IPS DF 6.9 (cell line): Measurements from ENCODE around the gene OR2T1.

Source experiments
- DNase-seq: peaks from one replicate; pipeline ENCODE4 v3.0.0-alpha.2; 2013; ENCODE audit warnings: low read depth, low spot score
- H3K27ac ChIP-seq: one replicate; pipeline ENCODE4 v1.5.1; 2013; ENCODE audit warnings: low read length, control low read depth
- H3K27me3 ChIP-seq: 2 replicates; pipeline ENCODE4 v1.6.1; 2013; ENCODE audit warnings: mild to moderate bottlenecking, low read length; ENCODE audit not compliant: control insufficient read depth, insufficient read depth
- H3K36me3 ChIP-seq: 2 replicates; pipeline ENCODE4 v1.6.1; 2013; ENCODE audit warnings: low read length; ENCODE audit not compliant: control insufficient read depth, insufficient read depth
- H3K4me1 ChIP-seq: 2 replicates; pipeline ENCODE4 v1.6.1; 2013; ENCODE audit warnings: low read length; ENCODE audit not compliant: control insufficient read depth, insufficient read depth
- H3K4me3 ChIP-seq: 2 replicates; pipeline ENCODE4 v1.5.1; 2013; ENCODE audit warnings: mild to moderate bottlenecking, low read length
- H3K9me3 ChIP-seq: 2 replicates; pipeline ENCODE4 v1.6.1; 2013; ENCODE audit warnings: low read length, inconsistent platforms; ENCODE audit not compliant: control insufficient read depth, insufficient read depth
- WGBS: extraction: QIAGEN DNeasy Blood & Tissue Kit; methylation state at CpG from one replicate; pipeline ENCODE4 v1.1.7; 2013; ENCODE audit warnings: mixed read lengths, missing lambda C conversion rate; ENCODE audit not compliant: insufficient read length, insufficient coverage; 5-methylcytosine and 5-hydroxymethylcytosine counted together

OR2T1 gene

DNA sequence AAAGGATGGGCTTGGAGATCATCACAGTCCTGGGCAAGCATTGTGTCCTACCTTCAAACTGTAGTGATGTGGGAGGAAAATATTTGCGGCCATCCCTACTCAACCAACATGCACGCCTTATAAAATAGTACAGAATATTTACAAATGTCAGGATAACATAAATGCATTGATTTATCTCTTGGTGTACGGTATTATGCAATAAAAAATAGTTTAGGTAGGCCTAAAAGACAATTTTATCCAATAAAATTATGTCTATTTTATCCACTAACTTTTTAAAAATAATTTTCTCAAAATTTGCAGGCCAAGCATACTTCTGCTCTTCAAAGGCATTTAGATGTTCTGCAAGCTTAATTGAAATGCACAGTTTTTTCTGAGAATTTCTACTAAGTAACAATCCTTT lies at the start of gene OR2T1:
Gene OR2T1 (plus strand): TSS at position 301 of the 400 bp plus-strand sequence. CDS start 3,100 bp downstream, outside the sequence.
- no peaks in the 10 kb centered on the region for H3K27me3 ChIP-seq
- no peaks in the 10 kb centered on the region for H3K36me3 ChIP-seq
- no peaks in the 10 kb centered on the region for H3K4me1 ChIP-seq
- no peak within 1 kb of the TSS for H3K27ac ChIP-seq
- no peak for DNase-seq
- no peak within 1 kb of the TSS for H3K4me3 ChIP-seq
- H3K9me3 ChIP-seq, result peaks cover 13% of the 10 kb centered on the region
- WGBS, result no CpG with 5 or more reads among the region's 3 CpGs

DNA sequence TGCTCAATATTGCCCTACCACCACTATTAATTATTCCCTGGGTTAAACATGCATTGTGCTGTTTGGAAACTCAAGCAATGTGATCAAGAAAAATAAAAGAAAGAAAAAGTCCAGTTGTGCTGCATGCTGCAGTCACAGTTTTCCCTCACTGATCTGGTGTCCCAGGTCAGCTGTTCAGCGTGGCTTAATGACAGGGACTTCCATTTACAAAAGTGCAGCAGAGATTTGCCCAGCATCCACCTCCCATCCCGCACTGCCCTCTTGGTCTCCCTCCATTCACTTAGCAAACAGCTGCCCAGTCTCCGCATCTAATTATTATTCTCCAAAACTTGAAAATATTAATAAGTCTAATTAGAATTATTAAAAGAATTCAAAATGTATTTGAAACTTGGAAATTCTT lies 43.4 kb upstream of the OR2T1 start:
- Histone ChIP-seq H3K27me3 (no peaks in the 10 kb centered on the region), H3K9me3 (peaks cover 6% of the 10 kb centered on the region), H3K27ac (no peak overlapping the region), H3K36me3 (no peaks in the 10 kb centered on the region), H3K4me1 (no peaks in the 10 kb centered on the region), H3K4me3 (no peak overlapping the region)
- DNase-seq, result no peak
- WGBS, result no CpG with 5 or more reads among the region's 3 CpGs

GRCh38 chr1:248361121-248361715 lies 41.6 kb upstream of the OR2T1 start, which contains the start of gene OR2T4:
Gene OR2T4 (plus strand): TSS chr1:248361665. CDS start chr1:248361665, 0 bp downstream.
- no peak within 1 kb of the TSS for H3K4me3 ChIP-seq
- H3K4me1 ChIP-seq, result no peaks in the 10 kb centered on the region

GRCh38 chr1:248366609-248367008 lies 36.2 kb upstream of the OR2T1 start:
- Histone ChIP-seq H3K4me3 (no peak overlapping the region), H3K9me3 (peaks cover 7% of the 10 kb centered on the region), H3K27me3 (no peaks in the 10 kb centered on the region), H3K36me3 (no peaks in the 10 kb centered on the region), H3K27ac (no peak overlapping the region), H3K4me1 (no peaks in the 10 kb centered on the region)
- no peak for DNase-seq

More at GRCh38 chr1:248361121-248361715, 41.6 kb upstream of the OR2T1 start, which contains the start of gene OR2T4:
- no peak within 1 kb of the TSS for H3K27ac ChIP-seq
- H3K27me3 ChIP-seq, result no peaks in the 10 kb centered on the region
- no CpG with 5 or more reads among the region's 3 CpGs for WGBS
- peaks cover 8% of the 10 kb centered on the region for H3K9me3 ChIP-seq
- no peaks in the 10 kb centered on the region for H3K36me3 ChIP-seq
- DNase-seq, result no peak

- Histone ChIP-seq H3K9me3 (peaks cover 5% of the 10 kb centered on the region), H3K4me3 (no peak overlapping the region), H3K27me3 (no peaks in the 10 kb centered on the region), H3K36me3 (no peaks in the 10 kb centered on the region), H3K27ac (no peak overlapping the region), H3K4me1 (no peaks in the 10 kb centered on the region)
- no CpG with 5 or more reads among the region's 5 CpGs for WGBS
- no peak for DNase-seq
These were observed 30.5 kb upstream of the OR2T1 start for GRCh38 chr1:248372394-248372793.

GRCh38 chr1:248373761-248374160 lies 29.1 kb upstream of the OR2T1 start:
- no peak for DNase-seq
- no peak overlapping the region for H3K4me3 ChIP-seq
- no peaks in the 10 kb centered on the region for H3K36me3 ChIP-seq
- H3K27me3 ChIP-seq, result no peaks in the 10 kb centered on the region
- WGBS, result no CpG with 5 or more reads among the region's 4 CpGs
- H3K4me1 ChIP-seq, result no peaks in the 10 kb centered on the region
- H3K27ac ChIP-seq, result no peak overlapping the region
- peaks cover 3% of the 10 kb centered on the region for H3K9me3 ChIP-seq

DNA sequence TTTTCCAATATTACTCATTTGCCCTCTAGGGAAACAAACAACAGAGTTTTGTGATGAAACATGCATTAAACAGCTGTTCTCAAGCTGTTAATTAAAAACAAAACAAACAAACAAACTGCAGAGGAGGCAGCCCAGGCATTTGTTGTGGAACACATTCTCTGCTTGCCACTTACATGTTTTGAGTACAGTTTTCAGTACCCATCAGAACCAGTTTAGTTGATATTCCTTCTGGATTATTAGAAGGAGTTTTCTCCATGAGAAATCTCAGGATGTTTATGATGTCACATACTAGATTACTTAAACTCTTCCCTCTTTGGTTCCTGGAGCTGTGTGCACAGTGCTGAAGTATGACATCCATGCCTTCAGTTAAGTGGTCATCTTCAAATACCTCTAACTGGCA lies 27.4 kb upstream of the OR2T1 start, which contains the start of gene OR2T6:
Gene OR2T6 (plus strand): TSS at position 301 of the 400 bp plus-strand sequence. CDS start 11,863 bp downstream, outside the sequence.
- Histone ChIP-seq H3K27ac (no peak within 1 kb of the TSS), H3K9me3 (peaks cover 3% of the 10 kb centered on the region), H3K4me1 (no peaks in the 10 kb centered on the region), H3K36me3 (no peaks in the 10 kb centered on the region), H3K27me3 (no peaks in the 10 kb centered on the region), H3K4me3 (no peak within 1 kb of the TSS)
- DNase-seq, result no peak

DNA sequence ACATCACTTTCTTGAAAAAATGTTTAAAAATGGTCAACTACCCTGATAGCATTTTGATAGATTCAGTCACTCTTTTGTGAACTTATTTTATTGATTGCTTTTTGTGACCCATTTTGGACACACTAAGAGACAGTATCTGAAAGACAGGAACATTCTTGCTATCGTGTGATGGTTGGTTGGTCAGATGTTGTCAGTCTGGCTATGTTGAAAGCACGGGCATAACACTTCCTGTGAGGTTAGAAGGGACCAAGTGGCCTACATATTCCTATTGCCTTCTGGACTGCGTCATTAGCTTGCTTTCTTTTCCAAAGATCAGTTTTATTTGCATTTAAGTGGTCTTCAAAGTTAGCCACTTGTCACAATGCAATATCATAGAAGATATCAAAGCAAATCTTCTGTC lies 25.9 kb upstream of the OR2T1 start:
- no CpG with 5 or more reads among the region's 3 CpGs for WGBS
- peaks cover 3% of the 10 kb centered on the region for H3K9me3 ChIP-seq
- no peak overlapping the region for H3K27ac ChIP-seq
- DNase-seq, result no peak
- no peaks in the 10 kb centered on the region for H3K4me1 ChIP-seq
- H3K4me3 ChIP-seq, result no peak overlapping the region
- no peaks in the 10 kb centered on the region for H3K27me3 ChIP-seq
- no peaks in the 10 kb centered on the region for H3K36me3 ChIP-seq

GRCh38 chr1:248380854-248381253 lies 22.0 kb upstream of the OR2T1 start:
- H3K9me3 ChIP-seq, result peaks cover 3% of the 10 kb centered on the region
- no peak overlapping the region for H3K4me3 ChIP-seq
- H3K27me3 ChIP-seq, result no peaks in the 10 kb centered on the region
- no CpG with 5 or more reads among the region's 3 CpGs for WGBS
- no peak overlapping the region for H3K27ac ChIP-seq
- H3K4me1 ChIP-seq, result no peaks in the 10 kb centered on the region
- H3K36me3 ChIP-seq, result no peaks in the 10 kb centered on the region
- DNase-seq, result no peak

DNA sequence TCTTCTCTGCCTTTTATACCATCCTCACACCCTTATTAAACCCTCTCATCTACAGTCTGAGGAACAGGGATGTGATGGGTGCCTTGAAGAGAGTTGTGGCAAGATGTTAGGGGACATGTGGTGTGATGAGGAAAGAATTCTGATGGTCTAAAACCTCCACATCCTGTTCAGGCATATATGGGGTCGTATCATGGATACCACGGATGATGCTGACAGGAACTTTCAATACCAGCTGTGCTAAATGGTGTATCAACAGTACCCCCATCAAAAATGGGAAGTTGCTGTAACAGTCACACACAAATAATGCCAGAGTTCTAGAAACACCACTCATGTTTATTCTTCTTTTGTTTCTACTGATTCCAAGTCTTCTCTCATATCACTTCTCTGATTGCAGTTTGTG lies 14.4 kb upstream of the OR2T1 start:
- Histone ChIP-seq H3K4me3 (no peak overlapping the region), H3K27me3 (no peaks in the 10 kb centered on the region), H3K36me3 (no peaks in the 10 kb centered on the region), H3K9me3 (peaks cover 9% of the 10 kb centered on the region), H3K27ac (no peak overlapping the region), H3K4me1 (no peaks in the 10 kb centered on the region)
- no CpG with 5 or more reads among the region's 2 CpGs for WGBS
- no peak for DNase-seq

- no peak for DNase-seq
- Histone ChIP-seq H3K27me3 (no peaks in the 10 kb centered on the region), H3K27ac (no peak overlapping the region), H3K36me3 (no peaks in the 10 kb centered on the region), H3K9me3 (peaks cover 2% of the 10 kb centered on the region), H3K4me3 (no peak overlapping the region), H3K4me1 (no peaks in the 10 kb centered on the region)
- WGBS, result no CpG with 5 or more reads among the region's 2 CpGs
These were observed 9.8 kb upstream of the OR2T1 start for GRCh38 chr1:248393050-248393449.
